ENCODE data around the gene GPR89B.
"Not testable (repeated sequence)": the region's sequence is repeated elsewhere in the genome, so short reads cannot be mapped to it uniquely, and the experiment has no call there.

GPR89B gene

DNA sequence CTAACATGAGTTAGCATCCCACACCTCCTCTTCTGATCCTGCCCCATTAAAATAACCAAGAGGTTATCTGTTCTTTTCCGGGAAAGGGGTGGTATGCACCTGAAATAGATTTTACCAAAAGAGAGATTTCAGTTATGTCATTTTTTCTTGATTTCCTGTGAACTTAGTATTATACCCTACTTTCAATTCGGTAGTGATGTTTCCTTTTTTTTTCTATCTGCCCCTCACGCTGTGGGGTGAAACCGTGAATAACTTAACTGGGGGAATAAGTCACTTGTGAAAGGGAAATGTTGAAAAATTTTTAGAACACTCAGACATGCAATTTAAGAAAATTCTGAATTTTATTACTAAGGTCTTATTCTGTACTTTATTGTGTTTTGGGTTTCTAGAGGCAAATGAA is 65.2 kb downstream of the GPR89B start:
- DNase-seq (ENCODE audit: extremely low spot score); POLR2A ChIA-PET; CTCF ChIA-PET: not testable (repeated sequence)

DNA sequence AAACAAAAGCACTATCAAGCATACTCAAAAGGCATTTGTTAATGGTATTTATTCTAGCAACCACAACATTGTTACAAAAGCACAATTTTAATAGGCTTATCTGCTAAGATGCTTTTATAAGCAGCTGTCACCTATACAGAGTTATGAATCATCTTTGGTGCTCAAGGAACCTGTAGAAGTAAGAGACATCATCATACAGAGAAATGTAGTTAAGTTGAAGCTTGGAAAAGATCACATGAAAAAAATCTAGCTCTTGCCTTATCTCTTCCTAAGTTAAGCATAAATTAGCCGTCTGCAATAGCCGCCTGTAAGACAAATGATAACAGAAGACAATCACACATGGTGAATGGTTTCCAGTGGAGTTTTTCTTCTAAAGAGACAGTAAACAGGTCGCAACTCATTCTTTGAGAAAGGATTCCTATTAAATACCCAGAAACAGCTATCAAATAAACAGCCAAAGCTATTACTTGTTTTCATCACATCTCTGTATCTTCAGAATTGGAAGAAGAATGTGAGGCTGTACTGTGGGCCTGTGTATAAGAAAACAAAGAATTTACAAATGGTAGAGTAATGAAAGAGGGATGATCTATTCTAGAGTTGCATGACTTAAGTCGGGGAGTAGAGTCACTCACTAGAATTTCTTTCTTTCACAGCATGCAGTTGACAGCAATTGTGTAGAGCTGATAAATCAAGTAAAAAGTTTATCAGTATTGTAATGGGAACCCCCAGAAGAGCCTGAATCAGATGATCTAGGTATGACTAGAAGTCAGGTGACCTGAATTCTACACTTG is 65.8 kb downstream of the GPR89B start:
- DNase-seq (ENCODE audit: extremely low spot score); POLR2A ChIA-PET; CTCF ChIA-PET: not testable (repeated sequence)

DNA sequence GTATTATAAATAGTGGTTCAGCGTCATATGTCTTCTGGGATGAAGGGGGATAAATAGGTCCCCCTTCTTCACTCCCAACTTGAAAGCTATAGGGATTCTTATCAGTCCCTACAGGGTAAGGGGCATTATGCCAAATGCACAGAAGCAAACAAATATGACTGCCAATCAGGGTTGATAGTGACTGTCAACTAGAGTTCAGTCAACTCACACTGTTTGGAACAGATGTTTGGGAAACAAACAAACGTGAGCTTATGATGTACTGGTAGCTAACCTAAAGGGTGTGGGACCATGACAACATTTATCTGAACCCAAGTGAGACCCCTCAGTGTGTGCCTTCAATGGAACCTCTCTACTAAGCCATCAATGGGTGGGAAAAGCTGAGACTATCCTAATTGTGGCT is 67.9 kb downstream of the GPR89B start:
- POLR2A ChIA-PET; DNase-seq (ENCODE audit: extremely low spot score); CTCF ChIA-PET: not testable (repeated sequence)

DNA sequence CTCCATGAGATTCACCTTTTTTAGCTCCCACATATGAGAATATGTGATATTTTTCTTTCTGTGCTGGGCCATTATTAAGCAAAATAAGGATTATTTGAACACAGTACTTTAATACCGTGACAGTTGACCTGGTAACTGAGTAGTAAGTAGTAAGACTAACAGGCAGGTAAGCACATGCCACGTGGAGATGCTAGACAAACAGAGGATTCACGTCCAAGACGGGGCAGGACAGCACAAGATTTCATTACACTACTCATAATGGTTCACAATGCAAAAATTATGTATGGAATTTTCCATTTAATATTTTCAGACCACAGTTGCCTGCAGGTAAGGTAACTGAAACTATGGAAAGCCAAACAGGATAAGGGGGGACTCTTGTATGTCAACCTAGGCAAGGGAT is 79.5 kb downstream of the GPR89B start:
- DNase-seq (ENCODE audit: extremely low spot score); CTCF ChIA-PET; POLR2A ChIA-PET: not testable (repeated sequence)

DNA sequence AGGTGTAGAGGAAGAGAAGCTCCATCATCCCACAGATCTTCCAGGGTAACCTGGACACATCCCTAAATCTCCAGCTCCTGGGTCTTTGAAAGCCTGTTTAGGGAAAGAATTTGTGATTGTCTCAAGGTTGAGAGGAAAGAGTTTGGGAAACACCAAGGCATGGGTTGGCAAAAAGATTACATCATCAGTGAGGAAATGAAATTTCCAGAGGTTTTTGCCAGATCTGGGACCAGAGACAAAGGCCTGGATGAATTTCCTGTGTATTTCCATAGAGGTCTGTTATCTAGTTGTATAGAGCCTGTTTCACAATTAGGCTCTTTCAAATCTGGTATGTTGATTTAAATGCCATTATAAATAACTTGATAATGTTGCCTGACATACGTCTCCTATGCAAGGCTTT is 82.3 kb downstream of the GPR89B start:
- no peak for DNase-seq (ENCODE audit: extremely low spot score)
- ChIA-PET CTCF (no interaction called here), POLR2A (no interaction called here)
- TF ChIP-seq SP1 (IDR thresholded peaks at IDR 0.05), result no peak
- TF ChIP-seq BHLHE40 (IDR thresholded peaks at IDR 0.05; ENCODE audit: borderline replicate concordance), result no peak
- no peak for TF ChIP-seq SUZ12 (IDR thresholded peaks at IDR 0.05)
- no peak for TF ChIP-seq CTBP1 (IDR thresholded peaks at IDR 0.05; ENCODE audit: borderline replicate concordance)
- TF ChIP-seq, protein P1, sequence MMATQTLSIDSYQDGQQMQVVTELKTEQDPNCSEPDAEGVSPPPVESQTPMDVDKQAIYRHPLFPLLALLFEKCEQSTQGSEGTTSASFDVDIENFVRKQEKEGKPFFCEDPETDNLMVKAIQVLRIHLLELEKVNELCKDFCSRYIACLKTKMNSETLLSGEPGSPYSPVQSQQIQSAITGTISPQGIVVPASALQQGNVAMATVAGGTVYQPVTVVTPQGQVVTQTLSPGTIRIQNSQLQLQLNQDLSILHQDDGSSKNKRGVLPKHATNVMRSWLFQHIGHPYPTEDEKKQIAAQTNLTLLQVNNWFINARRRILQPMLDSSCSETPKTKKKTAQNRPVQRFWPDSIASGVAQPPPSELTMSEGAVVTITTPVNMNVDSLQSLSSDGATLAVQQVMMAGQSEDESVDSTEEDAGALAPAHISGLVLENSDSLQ (IDR thresholded peaks at IDR 0.05), result no peak
- TF ChIP-seq ELF4 (IDR thresholded peaks at IDR 0.05), result no peak
- no peak for TF ChIP-seq FOXM1 (IDR thresholded peaks at IDR 0.05; ENCODE audit: borderline replicate concordance)

DNA sequence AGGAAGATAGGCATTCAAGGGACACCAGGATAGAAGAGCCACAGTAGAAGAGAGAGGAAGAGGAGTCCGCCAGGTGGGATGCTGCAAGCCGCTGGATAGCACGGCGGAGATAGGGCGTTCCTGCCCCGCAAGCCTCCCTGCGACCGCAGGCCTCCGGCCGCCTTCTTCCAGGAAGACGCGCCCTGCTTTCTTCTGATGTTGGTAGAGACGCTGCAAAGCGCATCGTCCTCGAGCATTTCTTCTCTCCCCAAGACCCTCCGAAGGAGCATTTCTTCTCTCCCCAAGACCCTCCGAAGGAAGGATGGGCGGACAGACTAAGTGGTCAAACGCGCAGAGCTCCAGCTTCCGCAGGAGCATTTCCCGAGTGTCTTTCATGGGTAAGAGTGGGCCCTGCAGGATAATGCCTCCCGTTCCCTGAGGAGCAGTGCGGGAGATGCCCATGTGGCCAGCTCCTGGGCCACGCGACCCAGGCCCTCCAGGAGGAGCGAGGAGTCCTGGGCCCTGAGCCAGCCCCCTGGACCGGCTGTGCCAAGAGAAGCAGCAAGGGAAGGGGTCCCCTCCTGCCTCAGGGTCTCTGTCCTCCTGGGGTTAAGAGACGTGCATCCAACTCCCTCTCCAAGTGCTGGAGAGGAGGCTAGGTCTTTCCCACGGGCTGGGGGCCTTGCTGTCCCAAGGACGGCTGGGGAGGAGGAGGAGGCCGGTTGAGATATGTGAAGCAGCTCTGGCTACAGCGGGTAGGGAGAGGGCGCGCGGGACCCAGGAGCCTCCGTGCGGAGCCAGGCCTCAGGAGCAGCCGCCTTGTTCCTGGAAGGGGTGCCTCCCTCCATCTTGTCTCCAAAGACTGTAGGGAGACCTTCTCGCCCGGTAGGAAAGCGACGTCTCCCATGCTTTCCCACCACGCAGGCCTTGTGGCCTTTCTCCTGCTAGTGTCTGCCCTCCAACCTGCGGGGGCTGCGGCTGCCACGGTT is 85.2 kb downstream of the GPR89B start:
- DNase-seq (ENCODE audit: extremely low spot score); CTCF ChIA-PET; POLR2A ChIA-PET: not testable (repeated sequence)

DNA sequence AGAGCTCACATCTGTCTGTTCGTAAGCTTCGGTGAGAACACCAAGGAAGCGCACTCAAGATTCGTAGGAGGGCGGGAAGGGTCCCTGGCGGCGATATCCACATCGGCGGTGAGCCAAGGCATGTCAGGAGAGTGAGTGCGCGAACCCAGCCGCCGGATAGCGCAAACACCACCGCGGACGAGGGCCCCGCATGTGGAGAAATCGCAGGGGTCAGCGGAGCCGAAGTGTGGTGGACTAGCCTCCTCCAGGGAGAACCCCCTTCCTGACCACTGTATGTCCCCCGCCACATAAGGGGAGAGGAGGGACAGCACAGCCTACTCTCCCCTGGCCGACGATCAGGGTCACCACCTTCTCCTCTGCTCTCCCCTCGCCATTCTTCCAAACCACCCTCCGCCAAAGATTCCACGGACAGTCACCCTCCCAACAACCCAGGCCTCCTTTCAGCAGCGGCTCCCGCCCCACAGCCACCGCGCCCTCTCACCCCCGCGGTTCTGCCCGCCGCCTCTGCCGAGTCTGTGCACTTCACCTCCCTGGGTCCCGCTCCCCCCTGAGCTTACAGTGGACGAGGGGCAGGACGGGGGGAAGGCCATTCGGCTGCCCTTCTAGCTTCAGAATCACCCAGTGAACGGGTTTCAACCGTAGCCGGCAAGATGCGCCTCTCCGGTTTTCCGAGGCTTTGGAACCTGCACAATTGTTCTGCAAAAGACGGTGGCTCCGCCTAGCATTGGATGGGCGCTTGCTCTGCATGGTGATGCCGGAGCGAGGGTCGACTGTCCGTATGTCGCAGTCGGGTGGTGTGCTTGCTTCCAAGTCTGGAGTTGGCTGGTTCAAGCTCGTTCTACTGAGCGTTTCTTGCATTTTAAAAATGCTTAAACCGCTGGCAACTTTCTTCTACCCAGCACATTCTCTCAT is 86.3 kb downstream of the GPR89B start:
- CTCF ChIA-PET, POLR2A ChIA-PET: not testable (repeated sequence)

DNA sequence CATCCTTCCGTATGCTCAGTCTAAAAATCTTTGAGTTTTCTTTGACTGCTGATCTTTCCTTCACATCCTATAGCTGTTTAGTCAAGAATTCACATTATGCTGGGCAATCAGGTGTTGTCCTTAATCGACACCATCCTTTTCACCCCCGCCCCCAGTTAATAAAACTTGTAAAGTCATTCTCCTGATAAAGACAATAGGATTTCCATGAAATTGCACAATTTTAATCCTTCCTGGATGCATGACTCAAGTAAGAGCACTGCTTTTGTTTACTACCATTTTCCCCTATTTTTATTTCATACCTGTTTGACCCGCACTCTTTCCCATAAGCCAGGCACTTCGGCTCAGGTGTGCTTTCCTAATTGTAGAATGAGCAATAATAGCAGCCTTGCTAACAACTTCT is 96.7 kb downstream of the GPR89B start:
- POLR2A ChIA-PET; DNase-seq (ENCODE audit: extremely low spot score); CTCF ChIA-PET: not testable (repeated sequence)

More for the DNA sequence above, 86.3 kb downstream of the GPR89B start:
- not testable (repeated sequence) for DNase-seq (ENCODE audit: extremely low spot score)

DNA sequence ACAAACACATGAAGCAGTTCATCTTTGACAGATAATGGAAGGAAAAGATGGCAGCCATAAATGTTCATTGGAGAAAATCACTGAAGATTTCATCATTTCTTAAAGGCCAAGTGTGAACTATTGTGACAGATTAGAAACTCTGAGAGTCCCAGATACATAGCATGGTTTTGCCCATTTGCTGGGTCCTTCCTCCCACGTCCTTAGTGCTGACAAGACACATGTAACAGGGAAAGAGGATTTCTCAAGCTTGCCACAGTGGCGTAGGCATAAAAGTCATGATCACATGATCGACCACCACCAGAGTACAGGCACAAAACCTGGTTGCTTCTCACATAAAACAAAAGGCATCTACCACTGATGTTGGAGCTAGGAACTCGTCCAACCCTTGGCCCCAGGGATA is 98.8 kb downstream of the GPR89B start:
- DNase-seq (ENCODE audit: extremely low spot score); CTCF ChIA-PET: not testable (repeated sequence)

DNA sequence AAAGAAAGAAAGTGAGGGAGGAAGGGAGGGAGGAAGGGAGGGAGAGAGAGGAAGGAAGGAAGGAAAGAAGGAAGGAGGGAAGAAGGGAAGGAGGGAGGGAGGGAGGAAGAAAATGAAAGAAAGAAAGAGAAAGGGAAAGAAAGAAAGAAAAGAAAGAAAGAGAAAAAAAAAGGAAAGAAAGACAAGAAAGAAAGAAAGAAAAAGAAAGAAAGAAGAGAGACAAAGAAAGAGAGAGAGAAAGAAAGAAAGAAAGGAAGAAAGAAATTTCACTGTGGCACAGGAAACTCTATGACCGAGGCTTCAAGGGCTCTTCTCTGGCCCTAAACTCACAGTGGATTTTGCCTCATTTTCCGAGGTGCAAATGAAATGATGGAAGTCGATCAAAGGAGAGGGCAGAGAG is 104.0 kb downstream of the GPR89B start:
- POLR2A ChIA-PET; CTCF ChIA-PET; DNase-seq (ENCODE audit: extremely low spot score): not testable (repeated sequence)

More for the DNA sequence above, 98.8 kb downstream of the GPR89B start:
- POLR2A ChIA-PET, result not testable (repeated sequence)

DNA sequence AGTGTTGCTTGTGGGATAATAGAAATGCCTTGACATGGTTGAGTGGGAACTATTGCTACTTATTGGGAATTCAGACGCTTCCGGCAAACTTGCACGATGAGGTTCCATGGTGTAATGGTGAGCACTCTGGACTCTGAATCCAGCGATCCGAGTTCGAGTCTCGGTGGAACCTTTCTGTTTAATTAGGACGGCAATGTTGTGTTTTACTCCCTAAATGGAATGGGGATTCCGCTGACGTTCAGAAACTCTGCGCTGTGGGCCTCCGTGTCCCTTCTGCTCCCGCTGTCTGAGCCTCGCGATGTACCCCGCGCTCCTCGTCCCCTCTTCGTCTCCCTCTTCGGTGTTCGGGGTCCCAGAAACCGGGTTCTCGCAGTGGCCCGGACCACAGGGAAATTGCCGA is 104.5 kb downstream of the GPR89B start:
- DNase-seq (ENCODE audit: extremely low spot score); CTCF ChIA-PET; POLR2A ChIA-PET: not testable (repeated sequence)

DNA sequence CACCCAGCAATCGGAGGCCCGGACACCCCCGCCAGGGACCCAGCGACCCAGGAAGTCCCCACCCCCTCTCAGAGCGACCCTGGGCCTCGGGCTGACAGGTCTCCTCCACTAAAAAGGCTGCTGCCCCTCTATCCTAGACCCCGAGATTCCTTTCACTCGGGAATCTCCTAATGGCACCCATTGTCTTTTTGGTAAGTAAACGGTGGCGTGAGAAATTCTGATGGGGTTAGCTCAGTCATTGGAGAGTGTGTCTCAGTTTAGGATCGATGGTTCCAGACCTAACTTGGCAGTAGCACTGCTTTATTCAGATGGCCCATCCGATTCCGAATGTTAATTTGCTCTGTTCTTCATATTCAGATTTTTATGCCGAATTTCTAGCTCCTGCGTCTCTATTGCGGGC is 104.9 kb downstream of the GPR89B start:
- POLR2A ChIA-PET; CTCF ChIA-PET; DNase-seq (ENCODE audit: extremely low spot score): not testable (repeated sequence)

DNA sequence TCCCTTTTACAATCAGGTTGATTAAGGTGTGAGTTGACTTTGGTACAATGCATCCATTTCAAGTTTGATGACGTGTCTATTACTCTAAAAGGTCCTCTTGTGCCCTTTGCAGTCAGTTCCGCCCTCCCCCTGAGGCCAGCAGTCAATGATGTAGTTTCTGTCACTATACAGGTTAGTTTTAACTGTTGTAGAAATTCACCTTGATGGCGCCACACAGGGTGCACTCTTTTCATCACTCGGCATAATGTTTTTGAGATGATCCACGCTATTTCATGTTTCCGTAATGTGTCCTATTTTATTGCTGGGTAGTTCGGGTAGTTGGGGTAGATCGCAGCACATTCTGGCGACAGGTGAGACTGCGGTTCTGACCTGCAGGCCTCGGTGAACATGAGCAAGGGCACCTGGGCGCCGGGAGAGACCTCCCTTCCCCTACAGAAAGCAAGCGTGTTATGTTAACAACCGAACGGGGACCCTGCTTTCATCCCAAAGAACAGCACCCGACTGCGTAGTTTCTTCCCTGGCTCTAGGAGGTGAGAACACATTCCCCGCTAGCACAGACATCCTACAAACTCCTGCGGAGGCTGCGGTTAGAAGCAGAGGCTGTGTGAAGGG is 109.7 kb downstream of the GPR89B start:
- POLR2A ChIA-PET, result interaction anchor here (0.9 to 1.0 kb wide), 6 partner anchors 121 to 350 kb away, joined by 3 to 7 read pairs (median 5); no protein-coding TSS in a partner anchor
- DNase-seq (ENCODE audit: extremely low spot score); CTCF ChIA-PET: not testable (repeated sequence)

All from HEK293T (cell line).